ENCODE results near the gene DRC3. TPM values are rescaled to one million over a fixed set of nuclear protein-coding genes. Genes with fewer than 3 reads are reported as not detected.
A peak's percentile ranks its signal among the peaks of the same experiment; 100 is the strongest.
"Not testable (repeated sequence)": the region's sequence is repeated elsewhere in the genome, so short reads cannot be mapped to it uniquely, and the experiment has no call there.

The DRC3 gene
- total RNA-seq, 1 donor from 2014 or later = under 0.01 TPM

- Histone ChIP-seq H3K4me3 (ENCODE audit: low read depth, low read length) (no peak overlapping the region), H3K27me3 (ENCODE audit: control insufficient read depth, insufficient read depth, low read length) (no peaks in the 10 kb centered on the region), H3K36me3 (ENCODE audit: control insufficient read depth, insufficient read depth, low read length) (no peaks in the 10 kb centered on the region)
- FAIRE-seq (no peak), DNase-seq (ENCODE audit: low read depth) (peak; percentile 85)
- TF ChIP-seq CTCF (IDR thresholded peaks at IDR 0.05; ENCODE audit: insufficient read depth, low read length, severe bottlenecking) = no peak
These were observed 34.1 kb upstream of the DRC3 start for GRCh38 chr17:17938388-17939107.

GRCh38 chr17:17939941-17940340, 32.7 kb upstream of the DRC3 start:
- H3K27me3 ChIP-seq (ENCODE audit: control insufficient read depth, insufficient read depth, low read length); DNase-seq (ENCODE audit: low read depth); H3K4me3 ChIP-seq (ENCODE audit: low read depth, low read length); FAIRE-seq; H3K36me3 ChIP-seq (ENCODE audit: control insufficient read depth, insufficient read depth, low read length): not testable (repeated sequence)

GRCh38 chr17:17940441-17940911, 32.2 kb upstream of the DRC3 start:
- no peak for DNase-seq (ENCODE audit: low read depth)
- no peak for TF ChIP-seq CTCF (IDR thresholded peaks at IDR 0.05; ENCODE audit: insufficient read depth, low read length, severe bottlenecking)
- Histone ChIP-seq H3K4me3 (ENCODE audit: low read depth, low read length) (no peak overlapping the region), H3K27me3 (ENCODE audit: control insufficient read depth, insufficient read depth, low read length) (no peaks in the 10 kb centered on the region), H3K36me3 (ENCODE audit: control insufficient read depth, insufficient read depth, low read length) (no peaks in the 10 kb centered on the region)
- FAIRE-seq = no peak

GRCh38 chr17:17941015-17941414, 31.6 kb upstream of the DRC3 start:
- no peak for TF ChIP-seq CTCF (IDR thresholded peaks at IDR 0.05; ENCODE audit: insufficient read depth, low read length, severe bottlenecking)
- FAIRE-seq (no peak), DNase-seq (ENCODE audit: low read depth) (no peak)
- Histone ChIP-seq H3K27me3 (ENCODE audit: control insufficient read depth, insufficient read depth, low read length) (no peaks in the 10 kb centered on the region), H3K36me3 (ENCODE audit: control insufficient read depth, insufficient read depth, low read length) (no peaks in the 10 kb centered on the region), H3K4me3 (ENCODE audit: low read depth, low read length) (no peak overlapping the region)

GRCh38 chr17:17942846-17943245, 29.8 kb upstream of the DRC3 start:
- DNase-seq (ENCODE audit: low read depth) (peak; percentile 73), FAIRE-seq (no peak)
- H3K27me3 ChIP-seq (ENCODE audit: control insufficient read depth, insufficient read depth, low read length) = no peaks in the 10 kb centered on the region
- no peaks in the 10 kb centered on the region for H3K36me3 ChIP-seq (ENCODE audit: control insufficient read depth, insufficient read depth, low read length)
- no peak for TF ChIP-seq CTCF (IDR thresholded peaks at IDR 0.05; ENCODE audit: insufficient read depth, low read length, severe bottlenecking)
- no peak overlapping the region for H3K4me3 ChIP-seq (ENCODE audit: low read depth, low read length)

- DNase-seq (ENCODE audit: low read depth) (no peak), FAIRE-seq (no peak)
- H3K27me3 ChIP-seq (ENCODE audit: control insufficient read depth, insufficient read depth, low read length) = no peaks in the 10 kb centered on the region
- H3K36me3 ChIP-seq (ENCODE audit: control insufficient read depth, insufficient read depth, low read length) = no peaks in the 10 kb centered on the region
- no peak overlapping the region for H3K4me3 ChIP-seq (ENCODE audit: low read depth, low read length)
- TF ChIP-seq CTCF (IDR thresholded peaks at IDR 0.05; ENCODE audit: insufficient read depth, low read length, severe bottlenecking) = no peak
These were observed 29.2 kb upstream of the DRC3 start for GRCh38 chr17:17943281-17943984.

All from bronchial epithelial cell (primary cell).